PC-9 (cell line): ENCODE measurements around the gene TUBB4B. TPM values are rescaled to one million over a fixed set of nuclear protein-coding genes. Genes with fewer than 3 reads are reported as not detected.

Experiments used
- BruUV-seq: library from RNA; stranded (reverse); fragments of 400-500 nt; replicated peaks from 2 replicates; lab custom pipeline; 2021; lab: Mats Ljungman, UMichigan
- CTCF ChIA-PET: fragments of 300-600 bp; sonication (Branson Sonifier 250); formaldehyde crosslinking; loops from one replicate; lab custom pipeline; 2022; ENCODE audit warnings: antibody characterized with exemption; lab: Charles Lee
- POLR2A ChIA-PET: fragments of 300-600 bp; sonication (Branson Sonifier 250); formaldehyde crosslinking; loops from one replicate; lab custom pipeline; 2022; ENCODE audit warnings: antibody characterized with exemption; ENCODE audit not compliant: unreplicated experiment; lab: Charles Lee
- DNase-seq, 2 experiments: peaks; one replicate each; pipeline versions ENCODE4 v3.0.0 to v3.0.0-alpha.2; 2015 to 2022; ENCODE audit warnings: mixed read lengths in 1 of 2
- H2AFZ ChIP-seq: fragments of 200-600 bp; sonication (generic); 2 replicates; pipeline ENCODE4 v1.8.1; 2017; ENCODE audit warnings: antibody characterized with exemption
- H3F3A ChIP-seq: fragments of 200-600 bp; sonication (generic); 2 replicates; pipeline ENCODE4 v1.8.1; 2017; ENCODE audit warnings: antibody characterized with exemption, mild to moderate bottlenecking, low read depth; ENCODE audit not compliant: insufficient read depth
- H3K27ac ChIP-seq: fragments of 200-600 bp; sonication (generic); 2 replicates; pipeline ENCODE4 v1.6.1; 2016; ENCODE audit warnings: mixed run types
- H3K27me3 ChIP-seq: fragments of 200-600 bp; sonication (generic); 2 replicates; pipeline ENCODE4 v1.6.1; 2016; ENCODE audit warnings: low read depth, mixed run types; ENCODE audit not compliant: insufficient read depth
- H3K36me3 ChIP-seq: fragments of 200-600 bp; sonication (generic); 2 replicates; pipeline ENCODE4 v1.6.1; 2016; ENCODE audit warnings: low read depth, mixed run types
- H3K4me1 ChIP-seq: fragments of 200-600 bp; sonication (generic); replicated peaks from 2 replicates; pipeline ENCODE4 v1.6.1; 2016; ENCODE audit warnings: mixed run types; ENCODE audit not compliant: insufficient read depth
- H3K4me2 ChIP-seq: fragments of 200-600 bp; sonication (generic); 2 replicates; pipeline ENCODE4 v1.6.1; 2017; ENCODE audit warnings: mixed run types
- H3K4me3 ChIP-seq: fragments of 200-600 bp; sonication (generic); 2 replicates; pipeline ENCODE4 v1.6.1; 2016; ENCODE audit warnings: mixed run types
- H3K79me2 ChIP-seq: fragments of 200-600 bp; sonication (generic); 2 replicates; pipeline ENCODE4 v1.6.1; 2017; ENCODE audit warnings: low read depth, mixed run types
- H3K9me2 ChIP-seq: fragments of 200-600 bp; sonication (generic); 2 replicates; pipeline ENCODE4 v1.8.1; 2017; ENCODE audit warnings: mild to moderate bottlenecking; ENCODE audit not compliant: insufficient read depth
- H3K9me3 ChIP-seq: fragments of 200-600 bp; sonication (generic); 2 replicates; pipeline ENCODE4 v1.8.1; 2016; ENCODE audit warnings: low read depth; ENCODE audit not compliant: insufficient read depth
- H4K20me1 ChIP-seq: fragments of 200-600 bp; sonication (generic); 2 replicates; pipeline ENCODE4 v1.8.1; 2017; ENCODE audit not compliant: insufficient read depth
- EZH2 ChIP-seq: fragments of 200-600 bp; sonication (generic); IDR thresholded peaks from 2 replicates; pipeline ENCODE4 v1.8.0; 2017; ENCODE audit warnings: antibody characterized with exemption, low read depth
- intact Hi-C: fragments of 100-400 bp; cut with micrococcal nuclease; formaldehyde crosslinking; loops from one replicate; pipeline ENCODE4 v1.10.0; 2022; ENCODE audit not compliant: unreplicated experiment
- total RNA-seq: library from RNA; stranded (reverse); gene quantifications from 2 replicates; pipeline ENCODE4 v1.2.3, GENCODE V29; 2021
- TF ChIP-seq, protein P1 (sequence below): fragments of 200-600 bp; sonication (generic); conservative IDR thresholded peaks from 2 replicates; pipeline ENCODE4 v1.6.1; 2017; ENCODE audit warnings: mixed run types, antibody characterized with exemption, mild to moderate bottlenecking, moderate library complexity

Gene TUBB4B
- total RNA-seq, 1 experiment from 2014 or later = 494 TPM

DNA sequence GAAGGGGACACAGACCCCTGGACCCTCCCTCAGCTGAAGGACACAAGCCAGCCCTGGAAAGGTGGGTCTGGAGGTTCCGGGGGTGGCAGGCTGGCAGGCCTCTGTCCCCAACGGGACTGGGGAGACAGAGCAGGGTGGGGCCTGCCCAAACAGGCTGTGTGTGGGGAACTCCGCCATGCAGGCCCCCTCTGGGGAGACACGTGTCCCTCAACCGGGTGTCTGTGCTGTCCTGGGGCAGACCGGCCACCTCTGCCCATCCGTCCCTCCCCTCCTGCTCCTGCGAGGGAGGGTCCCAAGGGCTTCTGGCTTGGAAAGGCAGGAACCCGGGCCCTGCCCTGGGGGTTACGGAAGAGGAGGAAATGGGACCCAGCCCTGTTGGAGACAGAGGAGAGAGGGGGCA, 9.0 kb upstream of the TUBB4B start:
- H3K27ac ChIP-seq = no peak overlapping the region
- H3K79me2 ChIP-seq = peaks cover 4% of the 10 kb centered on the region; the same call in 1 of the 2 replicates
- no peaks in the 10 kb centered on the region; the same call in 1 of the 2 replicates for H4K20me1 ChIP-seq
- intact Hi-C loops = no loop called here
- no peaks in the 10 kb centered on the region for H3K9me2 ChIP-seq
- H3K4me1 ChIP-seq = peaks cover 28% of the 10 kb centered on the region
- BruUV-seq = no TSS peak
- H3K36me3 ChIP-seq = no peaks in the 10 kb centered on the region
- H3K27me3 ChIP-seq = no peaks in the 10 kb centered on the region
- no peak for TF ChIP-seq EZH2
- TF ChIP-seq, protein P1, sequence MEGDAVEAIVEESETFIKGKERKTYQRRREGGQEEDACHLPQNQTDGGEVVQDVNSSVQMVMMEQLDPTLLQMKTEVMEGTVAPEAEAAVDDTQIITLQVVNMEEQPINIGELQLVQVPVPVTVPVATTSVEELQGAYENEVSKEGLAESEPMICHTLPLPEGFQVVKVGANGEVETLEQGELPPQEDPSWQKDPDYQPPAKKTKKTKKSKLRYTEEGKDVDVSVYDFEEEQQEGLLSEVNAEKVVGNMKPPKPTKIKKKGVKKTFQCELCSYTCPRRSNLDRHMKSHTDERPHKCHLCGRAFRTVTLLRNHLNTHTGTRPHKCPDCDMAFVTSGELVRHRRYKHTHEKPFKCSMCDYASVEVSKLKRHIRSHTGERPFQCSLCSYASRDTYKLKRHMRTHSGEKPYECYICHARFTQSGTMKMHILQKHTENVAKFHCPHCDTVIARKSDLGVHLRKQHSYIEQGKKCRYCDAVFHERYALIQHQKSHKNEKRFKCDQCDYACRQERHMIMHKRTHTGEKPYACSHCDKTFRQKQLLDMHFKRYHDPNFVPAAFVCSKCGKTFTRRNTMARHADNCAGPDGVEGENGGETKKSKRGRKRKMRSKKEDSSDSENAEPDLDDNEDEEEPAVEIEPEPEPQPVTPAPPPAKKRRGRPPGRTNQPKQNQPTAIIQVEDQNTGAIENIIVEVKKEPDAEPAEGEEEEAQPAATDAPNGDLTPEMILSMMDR = no peak
- H3K9me3 ChIP-seq = no peaks in the 10 kb centered on the region
- CTCF ChIA-PET = no interaction called here
- no peak for DNase-seq
- no peak overlapping the region for H2AFZ ChIP-seq
- H3K4me2 ChIP-seq = no peak overlapping the region
- POLR2A ChIA-PET = no interaction called here
- no peak overlapping the region for H3K4me3 ChIP-seq
- peaks cover 6% of the 10 kb centered on the region; the same call in 1 of the 2 replicates for H3F3A ChIP-seq

GRCh38 chr9:137232510-137232909, 8.6 kb upstream of the TUBB4B start:
- H3K4me1 ChIP-seq = peaks cover 24% of the 10 kb centered on the region
- no peaks in the 10 kb centered on the region for H3K27me3 ChIP-seq
- intact Hi-C loops = no loop called here
- no TSS peak for BruUV-seq
- H3K36me3 ChIP-seq = no peaks in the 10 kb centered on the region
- H3K9me2 ChIP-seq = no peaks in the 10 kb centered on the region
- H3K4me2 ChIP-seq = no peak overlapping the region
- H3K9me3 ChIP-seq = no peaks in the 10 kb centered on the region
- H3K4me3 ChIP-seq = no peak overlapping the region
- TF ChIP-seq, protein P1 = no peak
- no peak for TF ChIP-seq EZH2
- H3K79me2 ChIP-seq = peaks cover 8% of the 10 kb centered on the region
- no peak for DNase-seq
- no peaks in the 10 kb centered on the region; the same call in 1 of the 2 replicates for H4K20me1 ChIP-seq
- ChIA-PET POLR2A (no interaction called here), CTCF (no interaction called here)
- H3K27ac ChIP-seq = no peak overlapping the region
- H2AFZ ChIP-seq = no peak overlapping the region
- H3F3A ChIP-seq = peaks cover 1% of the 10 kb centered on the region; the same call in 1 of the 2 replicates

DNA sequence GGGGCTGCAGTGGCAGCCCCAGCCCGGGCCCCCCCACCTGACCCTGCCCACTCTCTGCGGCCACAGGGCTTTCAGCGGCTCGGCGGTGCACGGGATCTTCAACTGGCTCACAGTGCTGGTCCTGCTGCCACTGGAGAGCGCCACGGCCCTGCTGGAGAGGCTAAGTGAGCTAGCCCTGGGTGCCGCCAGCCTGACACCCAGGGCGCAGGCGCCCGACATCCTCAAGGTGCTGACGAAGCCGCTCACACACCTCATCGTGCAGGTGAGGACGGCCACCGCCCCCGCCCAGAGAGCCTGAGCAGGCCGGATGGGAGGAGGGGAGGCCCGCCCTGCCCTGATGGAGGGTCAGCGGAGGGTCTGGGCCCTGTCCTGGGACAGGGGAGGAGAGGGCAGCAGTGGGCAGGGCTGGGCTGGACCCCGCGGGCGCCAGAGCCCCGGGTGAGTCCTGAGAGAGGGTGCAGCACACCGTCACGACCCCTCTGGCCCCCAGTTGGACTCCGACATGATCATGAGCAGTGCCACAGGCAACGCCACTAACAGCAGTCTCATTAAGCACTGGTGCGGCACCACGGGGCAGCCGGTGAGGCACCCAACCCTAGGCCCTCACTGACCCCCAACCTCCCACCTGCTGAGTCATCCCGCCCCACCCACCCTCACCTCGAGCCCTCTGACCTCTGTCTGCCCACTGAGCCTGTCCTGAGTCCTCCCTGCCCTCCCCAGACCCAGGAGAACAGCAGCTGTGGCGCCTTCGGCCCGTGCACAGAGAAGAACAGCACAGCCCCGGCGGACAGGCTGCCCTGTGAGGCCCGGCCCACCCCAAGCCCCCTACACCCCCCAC, 7.7 kb upstream of the TUBB4B start:
- ChIA-PET POLR2A (interaction anchor here (0.7 kb wide), 1 partner anchor 31 kb away, joined by 3 read pairs; no protein-coding TSS in a partner anchor), CTCF (no interaction called here)
- H3K27ac ChIP-seq = no peak overlapping the region
- TF ChIP-seq EZH2 = no peak
- TF ChIP-seq, protein P1 = no peak
- no peak for DNase-seq
- no peaks in the 10 kb centered on the region for H3K9me2 ChIP-seq
- H3K27me3 ChIP-seq = no peaks in the 10 kb centered on the region
- H3K4me3 ChIP-seq = no peak overlapping the region
- H3K9me3 ChIP-seq = no peaks in the 10 kb centered on the region
- H3F3A ChIP-seq = no peaks in the 10 kb centered on the region
- H3K36me3 ChIP-seq = no peaks in the 10 kb centered on the region
- no peaks in the 10 kb centered on the region; the same call in 1 of the 2 replicates for H4K20me1 ChIP-seq
- no peak overlapping the region for H3K4me2 ChIP-seq
- H3K4me1 ChIP-seq = peaks cover 19% of the 10 kb centered on the region
- peaks cover 13% of the 10 kb centered on the region for H3K79me2 ChIP-seq
- BruUV-seq = no TSS peak
- intact Hi-C loops = no loop called here
- no peak overlapping the region for H2AFZ ChIP-seq
